T-helper 1 cell treated with Interleukin-12 subunit alpha and Interleukin-12 subunit beta and Interleukin-4 antibody, amounts not matched to agents 30 μg/mL and 1 μg/mL, for 36 hours (primary cell): ENCODE data around the gene LZTFL1.

Source experiments
- H3K27ac Mint-ChIP-seq: one replicate; pipeline ENCODE4 v1.8.0; 2021; ENCODE audit warnings: mild to moderate bottlenecking, mixed read lengths
- H3K27me3 Mint-ChIP-seq: one replicate; pipeline ENCODE4 v1.8.0; 2021; ENCODE audit warnings: low read depth, mixed read lengths
- H3K36me3 Mint-ChIP-seq: one replicate; pipeline ENCODE4 v1.8.0; 2021; ENCODE audit warnings: low read depth, mixed read lengths
- H3K4me1 Mint-ChIP-seq: one replicate; pipeline ENCODE4 v1.8.0; 2021; ENCODE audit warnings: low read depth, mixed read lengths
- H3K4me3 Mint-ChIP-seq: one replicate; pipeline ENCODE4 v1.8.0; 2021; ENCODE audit warnings: mild to moderate bottlenecking, moderate library complexity, mixed read lengths
- H3K9me3 Mint-ChIP-seq: one replicate; pipeline ENCODE4 v1.8.0; 2021; ENCODE audit warnings: mixed read lengths

Gene LZTFL1

DNA sequence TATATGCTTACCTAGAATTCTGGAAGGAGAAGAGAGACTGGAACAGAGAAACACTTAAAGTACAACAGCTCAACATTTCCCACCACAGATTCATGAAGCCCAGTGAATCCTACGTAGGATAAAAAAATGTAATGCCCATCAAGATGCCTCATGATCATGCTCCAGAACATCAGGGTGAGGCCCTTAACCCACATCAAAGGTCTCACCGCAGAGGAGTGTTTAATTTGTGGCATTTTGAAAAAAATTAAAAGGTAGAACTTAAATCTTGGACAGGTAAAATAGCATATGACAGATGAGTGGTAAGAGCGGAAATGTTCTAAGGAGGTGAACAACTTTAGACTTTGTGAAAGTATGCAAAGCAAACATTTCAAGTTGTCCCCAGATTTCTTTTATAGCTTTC, 35.8 kb downstream of the LZTFL1 start:
- H3K27me3 Mint-ChIP-seq = peaks cover 55% of the 10 kb centered on the region
- H3K4me1 Mint-ChIP-seq = no peaks in the 10 kb centered on the region
- H3K4me3 Mint-ChIP-seq = no peak overlapping the region
- no peak overlapping the region for H3K27ac Mint-ChIP-seq
- no peaks in the 10 kb centered on the region for H3K36me3 Mint-ChIP-seq
- H3K9me3 Mint-ChIP-seq = no peaks in the 10 kb centered on the region

DNA sequence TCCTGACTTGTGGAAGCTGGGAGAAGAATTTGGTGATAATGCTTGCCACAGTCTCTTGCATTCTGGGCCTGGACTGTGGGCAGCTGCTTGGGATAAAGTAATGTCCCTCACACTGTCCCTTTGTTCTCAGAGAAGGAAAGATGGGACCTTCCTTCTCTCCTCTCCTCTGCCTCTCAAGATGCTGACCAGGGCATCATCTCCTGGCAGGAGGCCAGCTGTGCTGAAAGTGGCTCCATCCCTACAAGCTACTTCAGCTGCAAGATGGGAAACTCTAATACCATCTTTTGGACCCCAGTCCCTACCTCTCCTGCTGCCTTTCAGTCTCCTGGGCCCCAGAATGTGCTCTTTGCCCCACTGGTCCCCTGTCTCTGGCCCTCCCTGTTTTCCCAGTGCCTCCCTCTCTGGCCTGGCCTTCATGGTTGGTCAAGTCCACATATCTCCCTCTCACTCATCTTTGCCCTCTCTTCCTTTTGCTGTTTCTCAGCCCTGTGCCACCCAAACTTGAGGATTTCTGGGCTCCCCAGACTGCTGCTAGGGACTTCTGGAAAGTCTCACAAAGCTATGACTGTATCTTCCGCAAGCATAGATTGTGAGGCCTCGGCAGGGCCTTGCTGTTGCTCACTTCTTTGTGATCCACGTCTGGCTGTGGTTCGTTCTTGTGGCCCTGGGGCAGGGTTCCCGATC, 38.5 kb downstream of the LZTFL1 start:
- Mint-ChIP-seq H3K36me3 (no peaks in the 10 kb centered on the region), H3K27ac (no peak overlapping the region), H3K9me3 (no peaks in the 10 kb centered on the region), H3K4me3 (no peak overlapping the region), H3K4me1 (no peaks in the 10 kb centered on the region), H3K27me3 (peaks cover 58% of the 10 kb centered on the region)

DNA sequence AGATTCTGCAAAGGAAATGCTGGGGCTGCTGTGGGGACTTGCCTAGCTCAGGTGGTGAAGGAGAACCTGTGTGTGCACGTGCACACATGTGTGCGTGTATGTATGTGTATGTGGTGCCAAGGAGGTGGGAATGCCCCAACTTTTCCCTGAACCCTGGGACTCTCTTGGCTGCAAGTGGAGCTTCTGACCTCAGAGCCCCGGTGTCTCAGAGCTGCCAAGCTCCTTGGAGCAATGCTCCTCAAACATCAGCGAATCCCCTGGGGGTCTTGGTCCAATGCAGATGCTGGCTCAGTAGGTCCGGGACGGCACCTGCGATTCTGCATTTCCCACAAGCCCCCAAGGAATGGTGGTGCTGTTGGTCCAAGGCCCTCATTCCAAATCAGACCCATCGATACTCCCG, 39.8 kb downstream of the LZTFL1 start:
- H3K4me1 Mint-ChIP-seq = no peaks in the 10 kb centered on the region
- no peak overlapping the region for H3K4me3 Mint-ChIP-seq
- no peak overlapping the region for H3K27ac Mint-ChIP-seq
- H3K27me3 Mint-ChIP-seq = peaks cover 67% of the 10 kb centered on the region
- H3K9me3 Mint-ChIP-seq = no peaks in the 10 kb centered on the region
- H3K36me3 Mint-ChIP-seq = no peaks in the 10 kb centered on the region

DNA sequence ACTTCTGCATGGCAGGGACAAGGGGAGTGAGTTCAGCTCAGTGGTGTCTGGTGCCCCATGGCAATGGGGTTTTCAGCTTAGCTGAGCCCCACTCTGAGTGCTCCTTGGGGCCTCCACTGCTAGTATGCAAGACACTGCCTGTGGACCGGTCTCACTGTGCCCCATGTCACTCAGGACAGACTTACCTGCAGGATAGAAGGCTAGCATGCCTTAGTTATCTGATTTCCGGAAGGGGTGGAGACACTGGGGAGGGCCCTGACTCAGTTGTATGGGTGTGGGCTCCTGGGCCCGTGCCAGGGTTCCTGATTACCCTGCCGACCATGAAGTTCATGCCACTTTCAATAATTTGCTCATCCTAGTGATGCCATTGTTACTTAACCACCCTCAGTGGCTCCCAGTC, 41.3 kb downstream of the LZTFL1 start:
- Mint-ChIP-seq H3K4me3 (no peak overlapping the region), H3K36me3 (no peaks in the 10 kb centered on the region), H3K27me3 (peaks cover 69% of the 10 kb centered on the region), H3K9me3 (no peaks in the 10 kb centered on the region), H3K27ac (no peak overlapping the region), H3K4me1 (peaks cover 1% of the 10 kb centered on the region)

DNA sequence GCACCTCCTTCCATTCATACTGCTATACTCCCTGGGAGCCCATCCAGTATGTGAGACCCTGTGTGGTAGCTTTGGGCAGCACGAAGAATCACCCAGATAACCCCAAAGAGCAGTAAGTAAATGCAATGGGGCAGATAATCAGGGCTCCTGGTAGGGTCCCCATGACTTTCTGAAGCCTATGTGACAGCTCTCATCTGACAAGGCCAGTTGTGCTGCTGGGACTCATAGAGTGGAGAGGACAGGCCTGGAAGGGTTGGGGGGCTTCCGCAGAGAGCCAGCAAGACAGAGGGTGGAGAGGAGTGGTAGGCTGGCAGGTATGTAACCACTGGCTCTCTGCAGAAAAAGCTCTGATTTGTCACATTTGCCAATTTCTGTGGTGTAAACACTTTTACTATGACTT, 42.3 kb downstream of the LZTFL1 start:
- H3K36me3 Mint-ChIP-seq = no peaks in the 10 kb centered on the region
- peaks cover 4% of the 10 kb centered on the region for H3K4me1 Mint-ChIP-seq
- no peak overlapping the region for H3K27ac Mint-ChIP-seq
- peaks cover 69% of the 10 kb centered on the region for H3K27me3 Mint-ChIP-seq
- H3K9me3 Mint-ChIP-seq = no peaks in the 10 kb centered on the region
- no peak overlapping the region for H3K4me3 Mint-ChIP-seq

DNA sequence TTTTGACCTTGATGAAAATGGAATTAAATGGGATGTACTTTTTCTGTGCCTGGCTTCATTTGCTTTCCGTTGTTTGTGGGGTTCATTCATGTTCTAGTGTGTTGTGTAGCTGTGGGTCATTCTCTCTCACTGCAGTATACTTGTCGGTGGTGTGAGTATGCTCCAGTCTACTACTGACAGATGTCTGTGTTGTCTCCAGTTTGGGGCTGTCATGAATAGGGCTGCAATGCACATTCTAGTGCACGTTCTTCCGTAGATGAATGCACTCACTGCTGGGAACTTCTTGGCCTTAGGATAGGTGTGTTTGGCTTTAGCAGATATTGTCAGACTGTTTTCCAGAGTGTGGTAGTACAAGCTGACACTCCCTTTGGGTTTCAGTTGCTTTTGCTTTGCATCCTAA, 43.9 kb downstream of the LZTFL1 start:
- H3K4me3 Mint-ChIP-seq = no peak overlapping the region
- no peak overlapping the region for H3K27ac Mint-ChIP-seq
- peaks cover 4% of the 10 kb centered on the region for H3K4me1 Mint-ChIP-seq
- no peaks in the 10 kb centered on the region for H3K9me3 Mint-ChIP-seq
- peaks cover 73% of the 10 kb centered on the region for H3K27me3 Mint-ChIP-seq
- no peaks in the 10 kb centered on the region for H3K36me3 Mint-ChIP-seq

DNA sequence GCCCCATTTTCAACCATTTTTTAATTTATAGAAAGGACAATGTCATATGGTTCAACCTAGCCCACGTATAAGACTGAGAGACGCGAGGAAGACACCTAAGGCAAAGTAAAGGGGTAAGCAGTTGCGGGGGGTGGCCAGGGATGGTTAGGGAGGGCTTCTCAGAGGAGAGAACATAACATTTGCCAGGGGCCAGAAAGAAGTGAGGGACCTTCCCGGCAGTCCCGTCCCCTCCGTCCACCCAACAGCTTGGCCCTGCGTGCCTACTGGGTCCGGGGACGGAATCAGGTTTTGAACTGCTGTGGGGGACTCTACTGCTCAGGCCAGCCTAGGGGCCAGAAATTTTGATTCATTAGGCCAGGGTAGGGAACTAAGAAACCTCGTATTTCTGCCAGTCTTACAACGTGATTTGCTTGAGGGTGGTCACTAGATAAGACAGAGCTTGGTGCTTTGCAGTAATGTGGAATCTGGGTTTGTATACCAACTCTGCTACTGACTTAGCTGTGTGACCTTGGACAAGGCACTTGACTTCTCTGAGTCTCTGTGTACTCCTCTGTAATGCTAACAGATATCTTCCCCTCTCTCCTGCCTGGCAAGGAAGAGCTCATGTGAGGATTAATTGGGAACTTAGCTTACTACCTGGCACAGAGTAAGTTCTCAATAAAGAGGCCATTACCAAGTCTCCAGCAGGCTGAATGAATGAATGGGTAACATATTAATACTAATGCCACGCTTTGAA, 44.8 kb downstream of the LZTFL1 start:
- Mint-ChIP-seq H3K4me3 (no peak overlapping the region), H3K27ac (no peak overlapping the region), H3K36me3 (no peaks in the 10 kb centered on the region), H3K27me3 (peaks cover 74% of the 10 kb centered on the region), H3K9me3 (no peaks in the 10 kb centered on the region), H3K4me1 (peaks cover 4% of the 10 kb centered on the region)

DNA sequence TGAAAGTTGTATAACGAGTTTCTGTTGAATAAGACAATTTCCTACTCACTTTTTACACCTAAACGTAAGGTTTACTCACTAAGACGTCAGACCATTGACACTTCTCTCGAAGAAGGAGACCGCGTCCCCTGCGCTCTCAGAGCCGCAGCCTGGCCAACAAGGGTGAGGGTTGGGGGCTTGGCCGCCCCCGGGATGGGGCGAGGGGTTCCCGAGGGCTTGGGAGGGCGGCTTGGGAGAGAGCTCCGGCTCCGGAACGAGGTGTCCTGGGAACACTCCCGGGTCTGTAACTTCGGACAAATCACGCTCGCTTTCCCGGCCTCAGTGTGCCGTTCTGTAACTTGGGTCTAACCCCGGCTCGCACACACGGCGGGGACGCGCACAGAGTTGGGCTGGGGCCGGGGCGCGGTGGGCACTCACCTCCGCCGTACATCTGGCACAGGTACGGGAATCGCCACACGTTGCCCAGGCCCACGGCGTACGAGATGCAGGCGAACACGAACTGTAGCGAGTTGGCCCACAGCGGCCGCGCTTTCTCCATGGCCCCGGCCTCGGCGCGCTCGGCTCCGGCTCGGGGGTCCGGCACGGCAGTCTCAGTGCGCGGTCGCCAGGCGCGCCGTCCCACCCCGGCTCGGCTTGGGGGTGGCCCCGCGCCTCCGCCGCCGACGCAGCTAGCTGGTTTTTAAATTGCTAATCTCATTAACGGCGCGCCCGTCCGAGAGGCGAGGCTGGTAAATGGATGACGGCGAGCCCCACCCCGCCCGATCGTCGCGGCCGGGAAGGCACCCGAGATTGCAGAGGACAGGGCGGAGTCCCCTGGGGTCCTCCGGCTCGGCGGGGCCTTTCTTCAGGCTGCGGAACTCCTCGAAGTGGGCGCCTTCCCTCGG, 45.8 kb downstream of the LZTFL1 start, which contains the start of gene SLC6A20:
Gene SLC6A20 (minus strand): TSS at position 655 of the 884 bp plus-strand sequence. CDS start 117 bp downstream, at position 538.
- Mint-ChIP-seq H3K9me3 (no peaks in the 10 kb centered on the region), H3K4me1 (peaks cover 4% of the 10 kb centered on the region), H3K4me3 (peak within 1 kb of the TSS; percentile 79), H3K36me3 (no peaks in the 10 kb centered on the region), H3K27me3 (peaks cover 75% of the 10 kb centered on the region), H3K27ac (no peak within 1 kb of the TSS)

DNA sequence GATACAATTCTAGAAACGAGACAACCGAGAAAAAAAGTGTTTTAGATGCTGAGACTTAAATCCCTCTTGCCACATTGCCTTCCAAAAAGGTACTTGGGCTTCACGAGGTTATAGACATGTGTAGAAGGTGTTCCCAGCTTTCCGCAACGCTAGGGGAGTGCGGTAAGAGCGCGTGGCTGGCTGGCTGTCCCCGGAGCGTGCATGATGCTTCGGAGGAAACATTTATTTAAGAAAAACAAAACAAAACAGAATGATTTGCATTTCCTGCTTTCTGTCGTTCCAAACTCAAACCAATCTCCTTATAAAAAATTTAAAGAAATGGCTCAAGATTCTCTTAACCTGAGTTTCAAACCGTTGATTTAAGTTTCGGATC, 46.4 kb downstream of the LZTFL1 start:
- Mint-ChIP-seq H3K9me3 (no peaks in the 10 kb centered on the region), H3K4me3 (peak overlapping the region; percentile 79), H3K4me1 (peaks cover 4% of the 10 kb centered on the region), H3K27ac (no peak overlapping the region), H3K27me3 (peaks cover 80% of the 10 kb centered on the region), H3K36me3 (no peaks in the 10 kb centered on the region)

DNA sequence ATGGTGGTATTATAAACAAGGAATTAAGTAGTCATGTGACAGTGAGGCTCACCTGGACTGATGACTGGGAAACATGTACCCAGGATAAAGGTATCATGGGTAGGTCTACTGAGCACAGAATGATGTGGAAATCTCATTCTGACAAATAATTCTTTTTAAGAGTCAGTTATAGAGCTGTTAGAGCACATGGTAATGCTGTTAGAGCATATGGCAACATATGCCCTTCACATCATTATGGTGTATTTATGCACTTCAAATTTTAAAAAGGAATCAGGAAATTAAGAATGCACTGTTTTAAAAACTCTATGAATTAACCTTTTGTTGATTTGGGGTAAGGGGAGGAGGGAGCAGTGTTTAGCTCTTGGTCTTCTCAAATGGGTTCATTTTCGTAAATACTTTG, 47.3 kb downstream of the LZTFL1 start:
- Mint-ChIP-seq H3K9me3 (peaks cover 6% of the 10 kb centered on the region), H3K27ac (no peak overlapping the region), H3K36me3 (no peaks in the 10 kb centered on the region), H3K4me3 (no peak overlapping the region), H3K4me1 (peaks cover 4% of the 10 kb centered on the region), H3K27me3 (peaks cover 82% of the 10 kb centered on the region)

DNA sequence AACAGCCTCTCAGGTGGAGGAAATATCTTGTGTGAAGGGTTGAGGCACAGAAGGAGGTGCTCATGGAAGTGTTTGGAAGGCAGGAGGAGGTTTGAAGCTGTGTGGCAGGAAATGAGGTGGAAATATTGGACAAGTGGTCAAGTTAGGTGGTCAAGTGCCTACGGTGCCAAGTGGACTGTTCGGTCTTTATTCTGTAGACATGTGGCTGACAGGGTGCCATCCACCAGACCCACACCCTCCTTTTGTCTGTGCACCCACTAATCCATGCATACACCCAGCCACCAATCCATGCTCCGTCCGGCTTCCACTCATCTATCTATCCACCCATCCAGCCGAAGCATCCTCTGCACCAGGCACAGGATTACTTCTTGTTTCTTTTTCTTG, 47.8 kb downstream of the LZTFL1 start:
- Mint-ChIP-seq H3K4me1 (peaks cover 4% of the 10 kb centered on the region), H3K27me3 (peaks cover 78% of the 10 kb centered on the region), H3K4me3 (no peak overlapping the region), H3K36me3 (no peaks in the 10 kb centered on the region), H3K9me3 (peaks cover 7% of the 10 kb centered on the region), H3K27ac (no peak overlapping the region)

DNA sequence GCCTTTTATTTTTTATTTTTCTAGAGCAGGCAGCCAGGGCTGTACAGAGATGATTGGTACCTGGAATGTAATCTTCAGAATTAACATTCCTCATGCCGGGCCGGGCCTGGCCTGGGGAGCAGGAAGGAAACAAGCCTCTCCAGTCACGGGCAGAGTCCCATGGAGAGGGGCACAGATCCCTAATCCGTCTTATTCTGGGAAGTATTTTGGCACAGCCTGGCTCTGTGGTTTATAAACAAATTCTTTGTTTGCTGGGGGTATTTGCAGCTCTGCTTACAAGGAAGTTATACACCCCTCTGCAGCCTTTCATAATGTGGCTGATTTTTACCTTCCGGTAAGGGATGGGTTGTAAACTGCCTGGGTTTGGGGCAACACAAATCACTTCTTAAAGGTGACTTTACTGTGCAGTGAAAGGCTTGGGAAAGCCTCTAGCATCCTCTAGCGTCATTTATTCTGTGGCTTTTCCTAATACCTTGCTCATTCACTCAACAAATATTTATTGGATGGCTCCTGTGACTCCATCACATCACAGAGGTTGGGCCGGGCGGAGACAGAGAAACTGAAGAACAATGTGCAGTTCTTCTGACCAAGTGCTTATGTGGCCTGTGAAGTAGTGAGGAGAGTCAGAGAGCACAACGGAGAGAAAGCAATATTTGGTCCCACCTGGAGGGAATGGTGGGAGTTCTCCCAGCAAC, 48.3 kb downstream of the LZTFL1 start:
- peaks cover 2% of the 10 kb centered on the region for H3K36me3 Mint-ChIP-seq
- H3K27me3 Mint-ChIP-seq = peaks cover 78% of the 10 kb centered on the region
- H3K27ac Mint-ChIP-seq = no peak overlapping the region
- peaks cover 4% of the 10 kb centered on the region for H3K4me1 Mint-ChIP-seq
- H3K9me3 Mint-ChIP-seq = peaks cover 12% of the 10 kb centered on the region
- no peak overlapping the region for H3K4me3 Mint-ChIP-seq

DNA sequence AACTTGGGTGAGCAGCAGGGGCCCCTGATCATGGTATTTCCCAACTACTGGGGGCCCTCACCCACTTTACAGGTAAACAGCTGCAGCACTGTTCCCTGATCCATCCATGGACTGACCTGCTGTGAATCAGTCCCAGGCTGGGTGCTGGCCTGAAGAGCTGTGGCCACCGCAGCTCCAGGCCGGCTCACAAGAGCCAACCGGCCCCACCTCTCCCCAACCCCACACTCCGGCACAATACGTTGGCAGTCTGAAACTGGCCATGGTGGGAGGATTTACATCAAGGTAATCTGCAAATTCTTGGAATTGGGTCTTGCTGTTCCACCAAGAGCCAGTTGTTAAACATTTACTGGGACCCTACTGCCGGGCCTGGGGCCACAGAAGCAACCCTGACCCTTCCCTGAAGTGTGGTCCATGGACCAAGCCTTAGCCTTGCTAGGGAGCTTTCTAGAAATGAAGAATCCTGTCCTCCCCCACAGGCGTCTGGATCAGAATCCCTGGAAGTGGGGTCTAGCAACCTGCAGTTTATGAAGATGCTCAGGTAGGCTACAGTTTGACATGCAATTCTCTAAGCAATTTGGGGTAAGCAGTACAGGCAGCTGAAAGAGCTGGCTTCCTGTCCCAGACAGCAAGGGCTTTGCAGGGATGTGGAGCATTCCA, 49.3 kb downstream of the LZTFL1 start:
- no peak overlapping the region for H3K4me3 Mint-ChIP-seq
- peaks cover 73% of the 10 kb centered on the region for H3K27me3 Mint-ChIP-seq
- H3K36me3 Mint-ChIP-seq = peaks cover 2% of the 10 kb centered on the region
- H3K4me1 Mint-ChIP-seq = peaks cover 4% of the 10 kb centered on the region
- peaks cover 12% of the 10 kb centered on the region for H3K9me3 Mint-ChIP-seq
- H3K27ac Mint-ChIP-seq = no peak overlapping the region

DNA sequence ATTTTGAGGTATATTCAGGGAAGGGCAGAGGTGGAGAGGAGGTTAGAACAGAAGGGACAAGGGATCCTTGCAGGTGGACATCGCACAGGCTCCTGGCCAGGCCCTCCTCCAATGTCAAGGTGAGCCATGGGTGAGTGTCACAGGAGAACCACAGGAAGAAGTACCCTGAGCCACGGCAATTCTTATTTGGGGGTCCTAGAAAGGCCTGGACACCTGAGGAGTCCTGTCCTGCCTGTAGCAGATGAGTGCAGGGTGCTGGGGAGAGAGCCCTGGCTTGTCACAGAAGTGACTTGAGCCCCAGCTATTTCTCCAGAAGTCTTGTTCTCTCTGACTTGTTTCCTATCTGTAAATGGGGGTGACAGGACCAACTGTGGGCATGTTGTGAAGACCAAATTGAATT, 49.9 kb downstream of the LZTFL1 start:
- H3K4me1 Mint-ChIP-seq = peaks cover 4% of the 10 kb centered on the region
- peaks cover 72% of the 10 kb centered on the region for H3K27me3 Mint-ChIP-seq
- H3K4me3 Mint-ChIP-seq = no peak overlapping the region
- H3K9me3 Mint-ChIP-seq = peaks cover 12% of the 10 kb centered on the region
- no peak overlapping the region for H3K27ac Mint-ChIP-seq
- H3K36me3 Mint-ChIP-seq = peaks cover 2% of the 10 kb centered on the region
